Gastroesophageal sphincter (tissue), 4 donors: ENCODE data around the gene MUSK. TPM values are rescaled to one million over a fixed set of nuclear protein-coding genes. Genes with fewer than 3 reads are reported as not detected.

Experiments
- ATAC-seq: fragments of 150-250 bp; one replicate; pipeline ENCODE4 v1.9.1; 2016; ENCODE audit warnings: mild to moderate bottlenecking, moderate library complexity
- H3K27ac ChIP-seq, 4 donors: fragments of 200-600 bp; sonication (generic) in 3 of 4; 1 replicate in 3 of 4; 2 replicates in 1 of 4; pipeline ENCODE4 v1.5.1; 2016 to 2019
- H3K27me3 ChIP-seq: fragments of 200-600 bp; sonication (generic); one replicate; pipeline ENCODE4 v1.5.1; 2019
- H3K36me3 ChIP-seq, 2 donors: fragments of 200-600 bp; sonication (generic); one replicate each; pipeline ENCODE4 v1.5.1; 2019; ENCODE audit warnings: control low read depth in 1 of 2
- H3K4me1 ChIP-seq, 3 donors: fragments of 200-600 bp; sonication (generic); 1 replicate in 2 of 3; 2 replicates in 1 of 3; pipeline ENCODE4 v1.5.1; 2016 to 2019; ENCODE audit warnings: control low read depth in 2 of 3
- H3K4me3 ChIP-seq, 2 donors: fragments of 200-600 bp; sonication (generic); one replicate each; pipeline ENCODE4 v1.5.1; 2019; ENCODE audit warnings: mild to moderate bottlenecking in 1 of 2, moderate library complexity in 1 of 2
- H3K9me3 ChIP-seq, 3 donors: fragments of 200-600 bp; sonication (generic); one replicate each; pipeline ENCODE4 v1.5.1; 2017 to 2019; ENCODE audit warnings: control low read depth in 2 of 3
- CTCF ChIP-seq, 4 experiments: fragments of 200-600 bp in 2 of 4; fragments of 450-650 bp in 2 of 4; sonication (generic) in 1 of 4; IDR thresholded peaks; one replicate each; pipeline ENCODE4 v1.5.1; 2017 to 2019; ENCODE audit warnings: antibody characterized with exemption in 4 of 4, mild to moderate bottlenecking in 2 of 4, moderate library complexity in 2 of 4
- EP300 ChIP-seq: sonication (generic); formaldehyde crosslinking; IDR thresholded peaks from one replicate; pipeline ENCODE4 v1.6.1; 2017; ENCODE audit warnings: antibody characterized with exemption, mild to moderate bottlenecking
- POLR2A ChIP-seq, 2 donors: fragments of 450-650 bp; IDR thresholded peaks; one replicate each; pipeline ENCODE4 v1.6.1; 2017; ENCODE audit warnings: antibody characterized with exemption in 2 of 2, mild to moderate bottlenecking in 2 of 2, moderate library complexity in 1 of 2
- POLR2AphosphoS5 ChIP-seq: sonication (generic); formaldehyde crosslinking; IDR thresholded peaks from one replicate; pipeline ENCODE4 v1.6.1; 2017; ENCODE audit warnings: antibody characterized with exemption
- WGBS, 2 donors: methylation state at CpG; one replicate each; pipeline ENCODE4 v1.1.5; 2018; ENCODE audit warnings: low coverage in 1 of 2; 5-methylcytosine and 5-hydroxymethylcytosine counted together
- total RNA-seq, 4 donors: library from RNA; depleted of rRNA; stranded (reverse); fragments of >200 nt; gene quantifications; one replicate each; pipeline ENCODE4 v1.1.0, GENCODE V29; 2016

Gene MUSK
- total RNA-seq, 4 donors from 2014 or later, result 2.9 to 8.4 (median 4.2) TPM

DNA sequence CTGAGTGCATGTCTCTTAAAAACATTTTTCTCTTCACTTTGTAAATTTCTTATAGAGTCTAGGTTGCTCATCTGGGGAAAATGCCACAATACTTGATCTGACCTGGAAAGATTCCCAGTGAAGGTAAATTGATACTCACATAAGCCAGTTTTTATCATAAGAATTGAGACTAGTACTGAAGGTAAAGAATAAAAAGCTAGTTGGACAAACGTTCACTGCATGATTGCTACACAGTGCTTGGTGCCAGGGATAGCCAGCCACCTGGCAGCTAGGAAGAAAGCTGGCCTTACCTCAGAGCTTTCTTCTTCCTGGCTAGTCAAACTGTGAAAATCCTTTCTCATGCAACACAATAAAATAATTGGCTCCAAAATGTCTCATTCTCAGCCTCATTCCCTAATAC lies 77.1 kb downstream of the MUSK start:
- WGBS, 2 donors, result 0 to 16% methylated on average over 1 of the region's 1 CpG
- H3K36me3 ChIP-seq, result no peaks in the 10 kb centered on the region
- ATAC-seq, result peak; percentile 11
- H3K9me3 ChIP-seq, result no peaks in the 10 kb centered on the region
- no peaks in the 10 kb centered on the region for H3K27me3 ChIP-seq
- peak overlapping the region in 3 of 4 donors; percentile 8 to 74 (median 72) for H3K27ac ChIP-seq
- H3K4me3 ChIP-seq, result no peak overlapping the region
- TF ChIP-seq POLR2A (IDR thresholded peaks at IDR 0.05) (no peak), EP300 (no peak), POLR2AphosphoS5 (no peak), CTCF (IDR thresholded peaks at IDR 0.05) (no peak)
- peaks cover 9 to 30% (median 16%) of the 10 kb centered on the region in 3 donors for H3K4me1 ChIP-seq

DNA sequence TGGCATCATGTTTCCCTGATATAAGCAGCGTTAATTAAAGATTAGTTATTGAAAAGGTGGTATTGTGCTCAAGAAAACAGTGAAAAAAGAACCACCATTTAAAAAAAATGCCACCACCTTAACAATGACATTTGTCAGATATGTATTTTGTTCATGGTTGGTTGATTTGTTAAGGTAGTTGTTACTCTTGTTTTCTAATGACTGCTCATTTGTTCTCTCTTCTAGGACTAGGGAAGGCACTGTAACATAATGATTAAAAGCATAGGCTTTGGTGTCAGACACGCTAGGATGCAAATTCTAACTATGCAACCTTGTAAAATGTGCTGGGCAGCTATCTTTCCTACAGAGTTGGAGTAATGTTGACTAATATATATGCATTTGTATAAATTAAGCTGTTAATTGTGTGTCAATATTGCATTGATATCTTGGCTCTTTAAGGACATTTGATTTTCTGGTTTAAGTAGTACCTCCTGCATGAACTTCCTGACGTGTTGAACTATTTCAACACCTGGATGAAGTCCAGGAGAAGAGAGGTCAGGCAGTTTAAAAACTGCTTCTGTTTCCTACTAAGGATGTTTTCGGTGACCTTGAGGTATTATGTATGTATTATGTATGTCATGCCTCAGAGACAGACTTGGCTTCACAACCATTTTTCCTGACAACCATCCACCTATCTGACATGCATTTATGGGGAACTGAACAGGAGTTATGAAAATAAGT lies 77.8 kb downstream of the MUSK start:
- 62 to 75% methylated on average over 4 of the region's 4 CpGs for WGBS, 2 donors
- H3K4me1 ChIP-seq, result peaks cover 9 to 30% (median 16%) of the 10 kb centered on the region in 3 donors

GRCh38 chr9:110748251-110748893 lies 79.8 kb downstream of the MUSK start:
- 73% methylated on average over 2 to 3 of the region's 5 CpGs for WGBS, 2 donors
- ATAC-seq, result no peak
- no peak overlapping the region for H3K27ac ChIP-seq

More for the DNA sequence above, 77.8 kb downstream of the MUSK start:
- H3K36me3 ChIP-seq, result no peaks in the 10 kb centered on the region
- H3K27me3 ChIP-seq, result no peaks in the 10 kb centered on the region
- no peak for ATAC-seq
- TF ChIP-seq CTCF (IDR thresholded peaks at IDR 0.05) (no peak), POLR2A (IDR thresholded peaks at IDR 0.05) (no peak), POLR2AphosphoS5 (no peak), EP300 (no peak)
- H3K27ac ChIP-seq, result peak overlapping the region in 3 of 4 donors; percentile 8 to 74 (median 72)
- no peak overlapping the region for H3K4me3 ChIP-seq
- H3K9me3 ChIP-seq, result no peaks in the 10 kb centered on the region

DNA sequence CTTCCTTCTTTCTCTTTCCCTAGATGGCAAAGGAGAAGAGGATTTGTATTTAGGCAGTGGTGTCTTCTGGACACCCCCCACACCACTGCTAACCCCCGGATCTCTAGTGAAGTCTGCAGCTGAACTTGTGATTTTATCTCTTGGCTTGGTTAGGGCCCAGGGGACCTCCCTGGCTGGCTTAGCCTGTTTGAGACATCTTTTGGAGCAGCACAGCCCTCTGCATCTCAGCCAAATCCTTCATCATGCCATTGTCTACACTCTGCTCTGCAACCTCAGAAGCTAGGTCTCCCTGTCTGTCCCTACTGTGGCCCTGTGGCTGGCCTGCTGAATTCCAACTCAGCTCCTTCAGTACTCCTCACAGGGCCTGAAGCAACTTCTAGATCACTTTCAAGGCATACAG lies 81.7 kb downstream of the MUSK start:
- H3K9me3 ChIP-seq, result no peaks in the 10 kb centered on the region
- 56% methylated on average over 1 of the region's 1 CpG; no CpG with 5 or more reads in 1 of the 2 donors for WGBS, 2 donors
- TF ChIP-seq EP300, result no peak
- TF ChIP-seq POLR2A (IDR thresholded peaks at IDR 0.05), result no peak
- TF ChIP-seq CTCF (IDR thresholded peaks at IDR 0.05), result no peak
- TF ChIP-seq POLR2AphosphoS5, result no peak
- H3K36me3 ChIP-seq, result no peaks in the 10 kb centered on the region
- H3K4me1 ChIP-seq, result peaks cover 2 to 7% (median 4%) of the 10 kb centered on the region in 3 donors
- H3K27me3 ChIP-seq, result no peaks in the 10 kb centered on the region
- peak; percentile 63 for ATAC-seq
- no peak overlapping the region for H3K4me3 ChIP-seq
- H3K27ac ChIP-seq, result no peak overlapping the region

More at GRCh38 chr9:110748251-110748893, 79.8 kb downstream of the MUSK start:
- Histone ChIP-seq H3K4me3 (no peak overlapping the region), H3K27me3 (no peaks in the 10 kb centered on the region), H3K36me3 (no peaks in the 10 kb centered on the region), H3K4me1 (peaks cover 9 to 22% (median 10%) of the 10 kb centered on the region in 3 donors), H3K9me3 (no peaks in the 10 kb centered on the region)
- TF ChIP-seq POLR2AphosphoS5, result no peak
- TF ChIP-seq CTCF (IDR thresholded peaks at IDR 0.05), result no peak
- no peak for TF ChIP-seq EP300
- TF ChIP-seq POLR2A (IDR thresholded peaks at IDR 0.05), result no peak

GRCh38 chr9:110751971-110752370 lies 83.4 kb downstream of the MUSK start:
- no peak for ATAC-seq
- Histone ChIP-seq H3K4me1 (no peaks in the 10 kb centered on the region), H3K27ac (no peak overlapping the region), H3K4me3 (no peak overlapping the region), H3K27me3 (no peaks in the 10 kb centered on the region), H3K36me3 (no peaks in the 10 kb centered on the region), H3K9me3 (no peaks in the 10 kb centered on the region)
- WGBS, 2 donors, result 74 to 96% methylated on average over 3 of the region's 4 CpGs
- TF ChIP-seq EP300 (no peak), POLR2A (IDR thresholded peaks at IDR 0.05) (no peak), CTCF (IDR thresholded peaks at IDR 0.05) (no peak), POLR2AphosphoS5 (no peak)
